HCT116 (cell line): ENCODE results near the gene NFIC. TPM values are rescaled to one million over a fixed set of nuclear protein-coding genes. Genes with fewer than 3 reads are reported as not detected.

Source experiments
- ATAC-seq: fragments of 200-7000 bp; cut with Tn5 transposase; 2 replicates; pipeline ENCODE4 v1.9.1; 2020; ENCODE audit warnings: mild to moderate bottlenecking, moderate library complexity
- BruUV-seq: library from RNA; stranded (reverse); fragments of 400-500 nt; replicated peaks from 2 replicates; lab custom pipeline; 2021; lab: Mats Ljungman, UMichigan
- CTCF ChIA-PET: fragments of 300-600 bp; sonication (Branson Sonifier 250); formaldehyde crosslinking; loops from one replicate; lab custom pipeline; 2021; ENCODE audit warnings: antibody characterized with exemption; lab: Charles Lee
- POLR2A ChIA-PET: fragments of 300-600, 350-600 bp; sonication (Branson Sonifier 250); formaldehyde crosslinking; loops from one replicate; lab custom pipeline; 2021; ENCODE audit warnings: antibody characterized with exemption; lab: Charles Lee
- RAD21 ChIA-PET, 2 experiments: fragments of 300-600 bp; sonication (Branson Sonifier 250); formaldehyde crosslinking; loops; one replicate each; lab custom pipeline; 2023; ENCODE audit warnings: low total read pairs in 2 of 2; ENCODE audit not compliant: uncharacterized antibody in 2 of 2, unreplicated experiment in 2 of 2, low non-redundant PET in 1 of 2; lab: Charles Lee
- DNase-seq: peaks from one replicate; pipeline ENCODE4 v3.0.0-alpha.2; 2010; ENCODE audit warnings: low read depth, low spot score
- H2AFZ ChIP-seq: fragments of 200-600 bp; shearing (Covaris generic), sonication (generic); 2 replicates; pipeline ENCODE4 v1.6.1; 2017; ENCODE audit warnings: low read depth, mixed run types, mixed read lengths, antibody characterized with exemption, low read length; ENCODE audit not compliant: poor library complexity, severe bottlenecking
- H3K27ac ChIP-seq: 2 replicates; pipeline ENCODE4 v1.5.1; 2012; ENCODE audit warnings: low read depth, low read length
- H3K27me3 ChIP-seq: fragments of 200-600 bp; sonication (generic); 2 replicates; pipeline ENCODE4 v1.6.1; 2016; ENCODE audit warnings: mixed run types, low read length, mixed read lengths; ENCODE audit not compliant: insufficient read depth
- H3K36me3 ChIP-seq, 2 experiments: fragments of 200-500 bp in 1 of 2; fragments of 200-600 bp in 1 of 2; sonication (Bioruptor generic) in 1 of 2; sonication (generic) in 1 of 2; 2 replicates each; pipeline versions ENCODE4 v1.5.1 to v1.6.1; 2014 to 2016; ENCODE audit warnings: low read length in 2 of 2, inconsistent platforms in 1 of 2, mixed read lengths in 1 of 2, mixed run types in 1 of 2; ENCODE audit not compliant: insufficient read depth in 2 of 2, control insufficient read depth in 1 of 2
- H3K4me1 ChIP-seq, 2 experiments: fragments of 200-600 bp in 1 of 2; sonication (generic) in 1 of 2; 2 replicates each; pipeline versions ENCODE4 v1.5.1 to v1.6.1; 2012 to 2017; ENCODE audit warnings: low read length in 2 of 2, inconsistent platforms in 1 of 2, mild to moderate bottlenecking in 1 of 2, mixed read lengths in 1 of 2, mixed run types in 1 of 2, moderate library complexity in 1 of 2; ENCODE audit not compliant: insufficient read depth in 2 of 2, control insufficient read depth in 1 of 2
- H3K4me2 ChIP-seq: fragments of 200-600 bp; sonication (generic); 2 replicates; pipeline ENCODE4 v1.6.1; 2017; ENCODE audit warnings: mixed run types, low read length, mixed read lengths
- H3K4me3 ChIP-seq, 2 experiments: fragments of 200-600 bp in 1 of 2; sonication (generic) in 1 of 2; replicated peaks in 1 of 2; 2 replicates each; pipeline ENCODE4 v1.5.1; 2011 to 2016; ENCODE audit warnings: low read length in 2 of 2, control low read depth in 1 of 2, low read depth in 1 of 2, mild to moderate bottlenecking in 1 of 2, mixed read lengths in 1 of 2, mixed run types in 1 of 2
- H3K79me2 ChIP-seq: fragments of 200-600 bp; sonication (generic); 2 replicates; pipeline ENCODE4 v1.6.1; 2017; ENCODE audit warnings: mild to moderate bottlenecking, mixed run types, low read length, moderate library complexity, mixed read lengths; ENCODE audit not compliant: insufficient read depth
- H3K9ac ChIP-seq: fragments of 200-600 bp; sonication (generic); 2 replicates; pipeline ENCODE4 v1.6.1; 2016; ENCODE audit warnings: low read length, mixed read lengths
- H3K9me2 ChIP-seq: fragments of 200-600 bp; sonication (generic), shearing (Covaris generic); 2 replicates; pipeline ENCODE4 v1.6.1; 2017; ENCODE audit warnings: mixed run types, mild to moderate bottlenecking, moderate library complexity; ENCODE audit not compliant: insufficient read depth
- H3K9me3 ChIP-seq, 2 experiments: fragments of 200-500 bp in 1 of 2; fragments of 200-600 bp in 1 of 2; sonication (Bioruptor generic) in 1 of 2; sonication (generic) in 1 of 2; 2 replicates each; pipeline ENCODE4 v1.6.1; 2014 to 2017; ENCODE audit warnings: low read length in 2 of 2, mixed read lengths in 2 of 2, inconsistent platforms in 1 of 2, low read depth in 1 of 2, mild to moderate bottlenecking in 1 of 2, mixed run types in 1 of 2, moderate library complexity in 1 of 2; ENCODE audit not compliant: control insufficient read depth in 1 of 2, insufficient read depth in 1 of 2
- H4K20me1 ChIP-seq: fragments of 200-600 bp; sonication (generic), shearing (Covaris generic); 2 replicates; pipeline ENCODE4 v1.6.1; 2017; ENCODE audit warnings: mixed run types, mild to moderate bottlenecking, moderate library complexity; ENCODE audit not compliant: insufficient read depth
- CEBPB ChIP-seq: IDR thresholded peaks from 2 replicates; pipeline ENCODE4 v1.6.1; 2012; ENCODE audit warnings: low read depth
- EGR1 ChIP-seq: IDR thresholded peaks from 2 replicates; pipeline ENCODE4 v1.6.1; 2012; ENCODE audit warnings: low read depth
- EZH2 ChIP-seq: fragments of 200-600 bp; sonication (generic); IDR thresholded peaks from 2 replicates; pipeline ENCODE4 v1.6.1; 2017; ENCODE audit warnings: antibody characterized with exemption, mixed run types
- FOSL1 ChIP-seq: IDR thresholded peaks from 2 replicates; pipeline ENCODE4 v1.6.1; 2012; ENCODE audit warnings: low read depth
- SIN3A ChIP-seq: IDR thresholded peaks from 2 replicates; pipeline ENCODE4 v1.6.1; 2012; ENCODE audit warnings: low read depth
- SRF ChIP-seq: IDR thresholded peaks from 2 replicates; pipeline ENCODE4 v1.6.1; 2012; ENCODE audit warnings: low read depth
- TCF7L2 ChIP-seq: IDR thresholded peaks from 2 replicates; pipeline ENCODE4 v1.7.0; 2011; ENCODE audit warnings: borderline replicate concordance, inconsistent platforms; ENCODE audit not compliant: insufficient read depth, insufficient read length; ENCODE audit errors: extremely low read depth
- YY1 ChIP-seq: IDR thresholded peaks from 2 replicates; pipeline ENCODE4 v1.6.1; 2011; ENCODE audit warnings: low read length, low read depth, moderate library complexity, mild to moderate bottlenecking; ENCODE audit not compliant: insufficient replicate concordance; ENCODE audit errors: extremely low read depth
- intact Hi-C: fragments of 100-400 bp; cut with micrococcal nuclease; formaldehyde crosslinking; loops from 2 replicates; pipeline ENCODE4 v1.10.0; 2022
- total RNA-seq: library from RNA; stranded (reverse); gene quantifications from one replicate; pipeline ENCODE4 v1.2.1, GENCODE V29; 2021; ENCODE audit not compliant: unreplicated experiment
- TF ChIP-seq, protein P1 (sequence below): IDR thresholded peaks from 2 replicates; pipeline ENCODE4 v1.6.1; 2012

NFIC gene
- total RNA-seq, 1 experiment from 2014 or later = 116 TPM

- Histone ChIP-seq H3K27ac (no peak overlapping the region), H4K20me1 (no peaks in the 10 kb centered on the region), H3K9me2 (no peaks in the 10 kb centered on the region), H2AFZ (no peak overlapping the region), H3K79me2 (peaks cover 20% of the 10 kb centered on the region; the same call in 1 of the 2 replicates), H3K4me2 (no peak overlapping the region), H3K9me3 (no peaks in the 10 kb centered on the region), H3K4me3 (no peak overlapping the region), H3K27me3 (no peaks in the 10 kb centered on the region), H3K9ac (no peak overlapping the region), H3K36me3 (peaks cover 13 to 58% of the 10 kb centered on the region in 2 experiments), H3K4me1 (peaks cover 0 to 5% of the 10 kb centered on the region in 2 experiments; a peak in 1 of 4 replicates)
- ChIA-PET POLR2A (no interaction called here), CTCF (no interaction called here), RAD21 (no interaction called here)
- intact Hi-C loops = no loop called here
- no TSS peak for BruUV-seq
- DNase-seq (no peak), ATAC-seq (no peak)
- TF ChIP-seq CEBPB (no peak), FOSL1 (no peak), EGR1 (no peak), SIN3A (no peak), YY1 (no peak), EZH2 (no peak), TCF7L2 (no peak), SRF (no peak)
- TF ChIP-seq, protein P1, sequence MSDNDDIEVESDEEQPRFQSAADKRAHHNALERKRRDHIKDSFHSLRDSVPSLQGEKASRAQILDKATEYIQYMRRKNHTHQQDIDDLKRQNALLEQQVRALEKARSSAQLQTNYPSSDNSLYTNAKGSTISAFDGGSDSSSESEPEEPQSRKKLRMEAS = no peak
Measured at GRCh38 chr19:3448616-3449334, 82.4 kb downstream of the NFIC start.
